Stimulated activated naive CD4-positive, alpha-beta T cell (primary cell): ENCODE data around the gene HMGN4.
"Not testable (repeated sequence)": the region's sequence is repeated elsewhere in the genome, so short reads cannot be mapped to it uniquely, and the experiment has no call there.

Experiments used
- DNase-seq, 6 experiments: peaks; one replicate each; lab custom pipeline; 2025; lab: John Stamatoyannopoulos, UW

Gene HMGN4

DNA sequence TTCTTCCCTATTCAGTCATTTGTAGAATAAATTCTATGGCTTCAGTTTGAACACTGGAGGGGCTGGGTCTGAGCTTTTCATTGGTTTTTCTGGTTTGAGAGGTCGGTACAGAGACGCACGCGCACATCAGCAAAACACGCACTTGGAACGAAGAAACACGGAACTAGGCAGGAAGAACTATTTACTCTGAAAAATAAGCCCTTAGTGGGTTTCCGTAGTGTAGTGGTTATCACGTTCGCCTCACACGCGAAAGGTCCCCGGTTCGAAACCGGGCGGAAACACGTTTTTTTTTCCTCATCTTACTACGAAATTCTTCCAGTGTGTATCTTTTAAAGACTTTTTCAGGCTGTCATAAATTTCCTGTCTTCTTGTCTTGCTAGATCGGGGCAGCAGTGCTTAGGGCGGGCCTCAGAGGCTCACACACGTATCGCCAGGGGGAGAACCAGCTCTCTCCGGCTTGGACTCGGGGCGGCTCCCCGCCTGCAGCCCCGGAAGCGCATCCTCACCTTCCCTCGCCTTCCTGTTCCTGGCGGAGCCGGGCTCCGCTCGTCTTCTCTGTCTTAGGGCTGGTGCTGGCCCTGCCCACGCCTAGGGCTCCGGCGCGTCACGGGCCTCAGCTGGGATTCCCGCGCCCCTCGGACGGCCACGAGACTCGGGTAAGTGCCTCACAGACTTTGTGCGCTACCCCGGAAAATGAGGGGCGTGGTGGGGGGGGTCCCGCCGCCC, at the start of gene HMGN4:
TSS of gene HMGN4 (plus strand) at position 521 of the 726 bp plus-strand sequence. CDS start 6,841 bp downstream, outside the sequence.
- DNase-seq = peak; percentile 78 to 97 (median 89)

DNA sequence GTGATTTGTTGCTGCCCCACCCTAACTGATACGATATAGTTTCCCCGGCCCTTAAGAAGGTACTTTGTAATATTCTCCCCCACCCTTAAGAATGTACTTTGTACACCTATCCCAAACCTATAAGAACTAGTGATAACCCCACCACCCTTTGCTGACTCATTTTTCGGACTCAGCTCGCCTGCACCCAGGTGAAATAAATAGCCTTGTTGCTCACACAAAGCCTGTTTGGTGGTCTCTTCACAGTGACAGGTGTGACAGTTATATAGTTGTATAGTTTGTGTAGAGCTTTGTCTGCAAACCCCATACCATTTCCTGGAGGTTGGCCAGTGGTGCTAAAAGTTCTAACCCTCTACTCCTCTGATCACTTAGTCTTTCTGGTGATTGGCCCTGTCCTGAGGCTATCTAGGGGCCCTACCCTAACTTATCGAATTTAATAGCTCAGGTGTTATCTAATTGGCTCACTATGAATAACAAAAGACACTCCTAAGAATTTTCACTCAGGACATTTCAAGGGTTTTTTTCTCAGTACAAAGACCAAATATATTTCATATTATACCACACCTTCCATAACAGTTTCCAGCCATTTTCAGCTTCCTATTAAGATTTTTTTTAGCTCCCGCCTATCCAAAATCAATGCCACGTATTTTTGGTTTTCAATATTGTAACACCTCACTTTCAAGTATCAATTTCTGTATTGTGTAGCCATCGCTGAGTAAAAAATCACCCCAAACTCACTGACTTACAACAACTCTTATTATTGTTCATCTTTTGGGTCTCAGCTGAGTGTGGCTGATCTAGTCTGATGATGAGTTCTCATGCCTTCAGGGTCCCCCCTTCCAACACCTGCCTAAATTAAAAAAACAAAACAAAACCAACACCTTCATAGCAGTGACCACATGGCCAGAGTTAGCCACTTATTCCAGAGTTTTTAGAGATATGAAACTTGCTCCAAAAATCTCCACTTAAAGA, 47.9 kb upstream of the HMGN4 start:
- DNase-seq = no peak

- DNase-seq = no peak
Observed at GRCh38 chr6:26491604-26492003, 46.6 kb upstream of the HMGN4 start.

DNA sequence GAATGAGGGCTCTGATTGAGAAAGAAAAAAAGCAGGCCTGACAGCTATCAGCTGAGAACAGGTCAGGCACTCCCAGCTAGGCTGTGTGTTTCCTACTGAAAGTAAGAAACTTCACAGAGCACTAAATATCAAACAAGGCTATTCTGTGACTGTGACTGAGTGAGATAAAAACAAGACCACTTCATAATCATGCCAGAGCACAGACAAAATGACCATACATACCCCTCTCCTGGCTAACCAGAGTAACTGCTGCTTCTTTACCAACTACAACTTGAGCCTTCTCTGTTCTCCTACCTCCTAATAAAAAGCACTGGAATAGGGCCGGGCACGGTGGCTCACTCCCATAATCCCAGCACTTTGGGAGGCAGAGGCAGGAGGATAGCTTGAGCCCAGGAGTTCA, 44.9 kb upstream of the HMGN4 start:
- peak in 2 of 6 experiments; percentile 11 to 17 for DNase-seq

- no peak for DNase-seq
Observed at GRCh38 chr6:26494117-26494516, 44.0 kb upstream of the HMGN4 start.

DNA sequence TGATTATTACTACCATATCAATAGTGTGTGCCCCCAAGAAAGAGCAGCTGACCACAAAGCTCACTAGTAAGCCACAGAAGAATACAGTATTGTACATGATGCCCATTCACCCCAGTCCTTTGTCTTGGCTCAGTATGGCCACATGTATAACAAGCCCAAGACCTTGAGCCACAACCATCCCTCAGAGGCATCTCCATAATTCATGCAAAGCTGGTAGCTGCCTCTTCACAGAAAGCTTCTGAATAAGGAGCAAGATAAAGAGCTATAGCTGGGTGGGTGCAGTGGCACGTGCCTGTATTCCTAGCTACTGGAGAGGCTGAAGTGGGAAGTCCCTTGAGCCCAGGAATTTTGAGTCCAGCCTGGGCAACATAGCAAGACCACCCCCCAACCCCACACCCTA, 42.9 kb upstream of the HMGN4 start:
- DNase-seq = no peak

GRCh38 chr6:26497610-26498009, 40.6 kb upstream of the HMGN4 start:
- no peak for DNase-seq

DNA sequence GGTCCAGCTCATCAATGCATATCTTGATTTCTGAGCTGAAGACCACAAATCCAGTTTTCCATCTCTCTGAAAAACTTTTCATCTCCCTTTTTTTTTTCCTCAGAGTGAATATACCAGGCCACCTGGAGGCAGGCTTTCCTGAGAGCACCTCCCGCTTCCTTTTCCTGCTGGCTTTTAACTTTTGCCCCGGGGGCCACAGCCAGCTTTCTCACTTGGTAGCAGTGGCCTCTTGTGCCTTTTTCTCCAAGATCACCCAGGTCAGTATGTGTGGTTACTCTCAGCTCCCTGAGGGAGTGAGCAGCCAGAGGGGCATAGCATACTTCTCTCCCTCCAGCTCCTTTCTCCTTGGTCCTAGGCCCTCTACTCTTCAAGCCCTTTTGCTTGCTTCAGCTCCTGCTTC, 38.1 kb upstream of the HMGN4 start, which contains the start of gene BTN1A1:
TSS of gene BTN1A1 (plus strand) at position 202 of the 400 bp plus-strand sequence. CDS start 984 bp downstream, outside the sequence.
- no peak for DNase-seq

- peak; percentile 4 to 67 (median 19) for DNase-seq
Observed at GRCh38 chr6:26501482-26501986, 36.6 kb upstream of the HMGN4 start.

- DNase-seq = no peak
Observed at GRCh38 chr6:26502165-26502564, 36.0 kb upstream of the HMGN4 start.

DNA sequence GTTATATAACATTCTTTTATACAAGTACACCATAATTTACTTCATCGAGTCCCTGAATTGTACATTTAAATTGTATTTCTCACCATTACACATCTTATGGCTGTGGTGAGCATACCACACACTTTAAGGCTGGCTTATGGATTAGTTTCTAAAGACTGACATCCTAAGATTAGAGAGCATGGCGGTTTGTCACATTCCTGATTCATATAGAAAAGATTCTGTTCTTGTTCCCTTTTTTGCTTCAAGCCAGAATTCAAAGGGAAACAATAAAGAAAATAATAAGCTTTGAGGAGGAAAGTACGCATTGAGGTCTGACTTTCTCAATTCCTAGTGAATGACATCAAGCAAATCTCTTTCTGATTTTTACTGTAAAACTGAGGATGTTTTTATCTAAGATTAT, 35.5 kb upstream of the HMGN4 start:
- no peak for DNase-seq

- no peak for DNase-seq
Observed at GRCh38 chr6:26507658-26508057, 30.5 kb upstream of the HMGN4 start.

DNA sequence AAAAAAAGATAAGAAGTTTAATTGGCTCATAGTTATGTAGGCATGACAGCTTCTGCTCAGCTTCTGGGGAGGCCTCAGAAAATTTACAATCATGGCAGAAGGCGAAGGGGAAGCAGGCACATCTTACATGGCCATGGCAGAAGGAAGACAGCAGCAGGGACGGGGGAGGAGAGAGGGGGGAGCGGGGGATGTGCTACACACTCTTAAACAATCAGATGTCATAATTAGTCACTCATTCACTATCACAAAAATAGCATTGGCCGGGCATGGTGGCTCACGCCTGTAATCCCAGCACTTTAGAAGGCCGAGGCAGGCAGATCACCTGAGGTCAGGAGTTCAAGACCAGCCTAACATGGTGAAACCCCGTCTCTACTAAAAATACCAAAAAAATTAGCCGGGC, 27.1 kb upstream of the HMGN4 start:
- DNase-seq = not testable (repeated sequence)

- DNase-seq = no peak
Observed at GRCh38 chr6:26514984-26515383, 23.2 kb upstream of the HMGN4 start.

DNA sequence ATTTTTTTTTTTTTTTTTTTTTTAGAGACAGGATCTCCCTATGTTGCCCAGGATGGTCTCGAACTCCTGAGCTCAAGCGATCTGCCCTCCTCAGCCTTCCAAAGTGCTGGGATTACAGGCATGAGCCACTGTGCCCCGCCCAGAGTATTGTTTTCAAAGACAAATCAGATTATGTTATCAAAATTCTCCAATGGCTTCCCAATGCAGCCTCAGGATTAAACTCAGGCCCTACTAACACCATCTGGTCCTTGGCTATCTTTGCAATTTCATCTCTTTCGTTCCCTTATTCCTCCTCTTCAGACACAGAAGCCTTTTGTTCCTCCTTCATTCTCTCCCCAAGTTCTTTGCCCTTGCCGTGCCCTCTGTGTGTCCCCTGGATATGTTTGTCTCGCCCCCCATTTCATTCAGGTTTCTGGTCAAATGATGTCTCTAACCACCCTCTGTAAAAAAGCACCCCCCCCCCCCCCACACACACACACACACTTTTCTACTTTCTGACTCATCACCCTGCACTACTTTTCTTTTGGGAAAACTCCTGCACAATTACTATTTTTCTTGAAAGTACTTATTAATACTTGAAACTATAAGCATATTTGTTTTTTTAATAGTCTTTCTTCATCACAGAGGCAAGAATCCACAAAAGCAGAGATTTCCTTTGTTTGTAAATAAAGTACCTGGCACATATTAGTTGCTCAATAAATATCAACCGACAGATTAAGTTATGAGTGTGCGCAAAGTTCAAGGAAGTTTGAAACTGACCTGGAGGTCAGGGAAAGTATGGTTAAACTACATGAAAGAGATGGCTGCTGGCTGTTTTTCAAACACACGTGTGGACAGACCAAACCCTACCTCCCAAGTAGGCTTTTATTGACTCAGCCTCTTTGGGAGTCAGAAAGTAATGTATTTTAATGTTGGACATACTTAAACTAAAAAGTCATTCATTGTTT, 21.4 kb upstream of the HMGN4 start:
- DNase-seq = no peak

- no peak for DNase-seq
Observed at GRCh38 chr6:26519359-26519758, 18.8 kb upstream of the HMGN4 start.

- peak in 1 of 6 experiments; percentile 50 for DNase-seq
Observed at GRCh38 chr6:26520237-26520849, 17.8 kb upstream of the HMGN4 start.

DNA sequence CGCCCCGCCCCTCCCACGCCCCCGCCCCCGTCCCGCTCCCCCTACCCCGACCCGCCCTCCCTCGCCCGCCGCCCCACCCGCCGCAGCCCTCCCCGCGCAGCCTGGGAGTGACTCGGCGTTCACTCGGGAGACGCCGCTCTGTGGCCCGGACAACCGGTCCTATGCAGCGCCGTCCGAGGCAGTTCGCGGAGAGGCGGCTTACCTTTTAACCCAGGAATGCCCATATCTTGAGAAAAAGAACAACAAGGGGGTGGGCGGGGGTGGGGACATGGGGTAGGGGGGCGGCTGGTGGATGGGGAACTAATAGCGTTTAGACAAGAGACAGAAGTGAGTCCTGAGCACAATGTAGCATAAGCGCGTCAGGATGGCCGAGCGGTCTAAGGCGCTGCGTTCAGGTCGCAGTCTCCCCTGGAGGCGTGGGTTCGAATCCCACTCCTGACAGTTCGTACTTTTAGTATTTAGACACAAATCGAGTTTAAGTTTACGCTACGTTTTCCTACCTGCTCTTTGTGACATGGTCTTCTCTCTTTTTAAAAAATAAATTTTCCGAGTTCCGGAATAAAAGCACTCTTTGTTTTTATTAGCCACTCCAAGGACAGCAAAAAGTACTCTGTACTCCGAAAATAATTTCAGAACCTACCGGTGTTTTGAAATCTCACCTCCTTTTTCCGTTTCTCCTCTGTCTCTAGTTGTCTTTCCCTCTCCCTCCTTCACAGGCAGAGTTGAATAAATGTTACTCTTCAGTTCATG, 17.1 kb upstream of the HMGN4 start:
- DNase-seq = peak; percentile 79 to 94 (median 90)

- peak; percentile 18 to 81 (median 59) for DNase-seq
Observed at GRCh38 chr6:26521600-26522391, 16.4 kb upstream of the HMGN4 start.
